Fibroblast of lung (primary cell): Measurements from ENCODE around the gene GLO1.

ENCODE experiments used
- CTCF ChIP-seq, 2 donors: IDR thresholded peaks in 1 of 2; conservative IDR thresholded peaks in 1 of 2; 1 replicate in 1 of 2; 2 replicates in 1 of 2; pipeline ENCODE4 v1.5.1; 2011 to 2012; ENCODE audit warnings: low read length in 2 of 2, control low read depth in 1 of 2, inconsistent platforms in 1 of 2, low read depth in 1 of 2, mild to moderate bottlenecking in 1 of 2
- EZH2 ChIP-seq: IDR thresholded peaks from 2 replicates; pipeline ENCODE4 v1.5.1; 2012; ENCODE audit warnings: low read length, control low read depth, mild to moderate bottlenecking; ENCODE audit errors: missing control alignments

GRCh38 chr6:38650207-38650752, 52.7 kb downstream of the GLO1 start:
- TF ChIP-seq CTCF (conservative IDR thresholded peaks at IDR 0.05 in 1 of 2, IDR thresholded peaks at IDR 0.05 in 1 of 2; ENCODE audit: low read depth in 1 of 2, low read length in 2 of 2) (no peak), EZH2 (no peak)
